HL-60/S4 treated with phorbol 12-myristate 13-acetate at 8.2 ng/mL for 4 days and 3 days (cell line): ENCODE measurements around the gene ARHGEF16.

Experiments
- in situ Hi-C: fragments of 300-500 bp; cut with MboI; formaldehyde crosslinking; loops from 2 replicates; pipeline ENCODE4 v1.15.0; 2022; ENCODE audit warnings: low sequenced_read_pairs

ARHGEF16 gene

DNA sequence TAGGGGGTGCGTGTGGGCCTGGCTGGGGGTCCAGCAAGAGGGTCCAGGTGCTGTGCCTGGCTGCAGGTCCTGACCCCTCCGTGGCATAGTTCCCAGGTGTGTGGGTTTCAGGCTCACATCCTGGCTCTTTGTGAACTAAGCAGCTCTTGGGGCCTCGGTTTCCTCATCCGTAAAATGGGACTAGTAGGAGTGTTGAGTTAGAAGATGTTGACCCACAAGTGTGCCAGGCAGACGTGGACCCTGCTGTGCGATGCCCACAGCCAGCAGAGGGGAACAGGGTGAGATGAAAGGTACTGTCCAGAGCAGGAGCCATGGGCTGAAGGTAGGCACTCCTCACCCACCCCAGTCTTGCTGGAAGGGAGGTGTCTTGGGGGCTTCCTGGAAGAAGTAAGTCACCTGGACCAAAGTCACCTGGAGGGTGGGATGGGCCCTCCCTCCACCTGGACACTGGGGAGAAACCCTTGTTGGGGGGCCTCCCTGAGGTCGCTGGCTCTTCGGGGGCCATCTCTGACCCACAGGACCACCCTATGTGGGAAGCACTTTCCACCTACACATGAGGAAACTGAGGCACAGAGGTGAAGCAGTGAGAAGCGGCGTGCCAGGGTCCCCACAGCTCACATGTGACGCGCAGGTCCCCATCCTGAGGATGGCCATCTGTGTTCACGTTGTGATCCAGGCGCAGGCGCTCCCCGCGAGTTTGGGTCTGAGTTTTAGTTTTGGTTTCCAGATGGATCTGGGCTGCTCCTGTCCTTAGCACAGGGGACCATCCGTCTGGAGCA, 1.4 kb downstream of the ARHGEF16 start:
- in situ Hi-C loops, result no loop called here

DNA sequence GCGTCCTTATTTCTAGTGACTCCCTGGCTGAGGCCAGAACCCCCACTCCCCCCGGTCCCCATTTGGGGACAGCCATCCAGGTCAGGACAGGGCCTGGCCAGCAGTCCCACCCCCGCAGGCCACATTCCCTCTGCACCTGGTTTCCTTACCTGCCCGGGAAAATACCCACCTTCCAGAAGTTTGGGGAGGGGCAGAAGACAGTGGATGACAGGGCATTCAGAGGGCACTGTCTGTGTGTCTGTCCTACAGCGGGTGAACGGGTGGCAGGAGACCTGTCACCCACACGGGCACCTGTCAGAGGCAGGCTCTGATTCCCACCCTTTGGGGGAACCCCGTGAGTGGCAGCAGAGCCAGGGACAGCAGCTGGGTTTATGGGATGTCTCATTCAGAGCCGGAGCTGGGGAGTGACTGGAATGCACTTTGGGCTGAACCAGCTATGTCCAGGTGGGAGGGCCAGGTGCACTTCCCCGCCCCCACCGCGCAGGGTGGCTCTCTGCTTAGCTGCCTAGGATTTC, 2.0 kb downstream of the ARHGEF16 start:
- in situ Hi-C loops, result no loop called here

- in situ Hi-C loops, result no loop called here
Measured at GRCh38 chr1:3456964-3457909, 2.8 kb downstream of the ARHGEF16 start.

DNA sequence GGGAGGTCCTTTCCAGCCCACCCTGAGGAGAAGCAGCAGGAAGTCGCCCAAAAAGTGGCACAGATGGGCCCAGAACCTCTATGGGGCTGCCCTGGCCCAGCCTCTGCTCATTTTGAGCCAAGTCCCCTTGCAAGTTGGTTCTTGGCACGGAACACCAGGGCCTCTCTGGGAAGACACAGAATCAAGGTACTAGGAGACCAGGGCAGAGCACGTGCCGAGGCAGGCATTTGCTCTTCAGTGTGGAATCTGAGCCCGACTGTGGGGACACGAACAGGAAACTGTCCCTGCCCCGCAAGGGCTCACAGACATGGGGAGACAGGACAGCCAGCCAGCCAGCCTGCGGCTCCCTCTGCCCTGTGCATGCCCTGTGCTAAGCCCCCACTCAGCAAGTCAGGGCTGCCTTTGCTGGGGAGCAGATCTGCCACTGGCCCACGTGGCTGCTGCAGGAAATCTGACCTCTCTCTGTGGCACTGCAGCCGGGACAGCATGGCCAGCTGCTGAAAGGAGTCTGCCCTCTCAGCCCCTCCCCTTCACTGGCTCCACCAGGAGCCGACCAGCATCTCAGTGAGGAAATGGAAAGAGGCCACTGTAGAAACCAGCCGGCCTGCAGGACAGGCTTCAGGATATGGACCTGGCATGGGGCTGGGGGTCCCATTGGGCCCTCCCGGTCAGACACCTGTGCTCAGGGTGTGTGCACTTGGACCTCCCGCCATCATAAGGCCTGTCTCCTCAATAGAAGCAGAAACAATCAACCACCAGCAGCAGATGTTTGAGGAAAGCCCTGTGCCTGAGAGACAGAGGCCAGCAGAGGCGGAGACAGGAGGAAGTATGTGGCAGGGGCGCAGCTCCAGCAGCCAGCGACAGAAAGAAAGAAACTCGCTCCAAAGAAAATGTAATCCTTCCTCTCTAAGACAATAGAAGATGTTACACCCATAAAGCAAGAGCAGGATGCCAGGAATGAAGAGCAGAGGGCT, 3.7 kb downstream of the ARHGEF16 start:
- in situ Hi-C loops, result no loop called here

DNA sequence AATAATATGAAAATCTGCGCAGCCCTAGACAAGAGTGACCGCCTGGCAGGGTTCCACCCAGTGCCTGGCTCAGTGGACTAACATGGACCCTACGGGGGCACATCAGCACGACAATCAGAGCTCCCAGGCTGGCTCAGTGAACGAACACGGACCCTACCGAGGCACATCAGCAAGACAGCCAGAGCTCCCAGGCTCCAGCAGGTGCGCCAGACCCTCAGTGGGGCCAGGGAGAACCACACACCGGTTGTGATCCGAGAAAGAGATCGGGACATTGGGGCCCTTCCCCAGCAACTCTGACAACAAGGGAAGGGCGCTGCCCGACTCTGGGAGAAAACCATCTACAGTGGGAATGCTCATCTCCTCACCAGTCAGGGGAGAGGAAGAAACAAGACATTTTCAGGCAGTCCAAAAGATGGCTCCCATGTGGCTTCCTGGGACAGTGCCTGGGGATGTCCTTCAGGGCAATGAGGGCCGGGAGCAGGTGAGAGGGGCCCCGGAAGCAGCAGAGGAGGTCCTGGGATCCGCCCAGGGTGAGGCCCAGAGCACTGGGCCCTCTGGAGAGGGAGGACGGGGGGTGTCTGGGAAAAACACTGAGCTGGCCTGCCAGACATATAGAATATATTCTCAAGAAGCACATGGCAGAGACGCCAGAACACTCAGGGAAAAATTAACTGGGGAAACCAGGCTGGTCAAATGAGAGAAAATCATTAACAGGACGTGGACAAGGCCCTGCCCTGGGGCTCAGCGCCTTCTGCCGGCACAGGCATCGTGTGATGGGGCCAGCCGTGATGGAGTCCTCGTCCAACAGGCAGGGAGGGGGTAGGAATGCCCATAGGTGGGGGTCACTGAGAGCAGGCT, 4.8 kb downstream of the ARHGEF16 start:
- in situ Hi-C loops, result no loop called here

DNA sequence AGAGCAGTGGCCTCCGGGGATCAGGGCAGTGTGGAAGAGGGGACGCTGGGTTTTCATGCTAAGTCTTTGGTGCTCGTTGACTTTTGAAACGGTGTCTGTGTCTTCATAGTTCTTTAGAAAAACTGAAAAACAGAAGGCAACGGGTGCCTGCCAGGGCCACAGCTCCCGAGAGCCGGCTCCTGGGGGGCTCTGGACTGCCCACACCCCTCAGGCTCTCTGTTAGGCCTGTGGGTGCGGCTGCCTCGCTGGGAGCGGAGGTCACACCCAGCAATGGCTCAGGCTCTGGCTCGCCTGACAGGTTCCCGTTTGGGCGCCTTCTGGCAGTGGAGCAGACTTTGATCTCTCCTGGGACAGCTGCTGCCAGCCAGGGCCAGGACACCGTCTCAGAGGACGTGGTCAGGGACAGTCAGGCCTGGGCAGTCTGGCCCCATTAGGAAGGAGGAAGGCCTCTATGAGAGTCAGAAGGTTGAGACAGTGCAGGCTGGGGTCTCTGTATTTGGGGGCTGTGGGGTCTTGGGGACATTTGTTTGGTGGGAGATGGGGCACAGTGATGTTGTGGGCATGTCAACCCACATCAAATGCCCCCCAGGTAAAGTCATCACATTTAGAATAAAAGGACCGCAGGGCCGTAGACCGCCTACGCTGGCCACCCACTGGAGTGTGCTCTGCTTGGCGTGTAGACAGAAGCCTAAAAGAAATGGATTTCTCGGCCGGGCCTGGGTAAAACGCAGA, 5.6 kb downstream of the ARHGEF16 start:
- in situ Hi-C loops, result no loop called here

DNA sequence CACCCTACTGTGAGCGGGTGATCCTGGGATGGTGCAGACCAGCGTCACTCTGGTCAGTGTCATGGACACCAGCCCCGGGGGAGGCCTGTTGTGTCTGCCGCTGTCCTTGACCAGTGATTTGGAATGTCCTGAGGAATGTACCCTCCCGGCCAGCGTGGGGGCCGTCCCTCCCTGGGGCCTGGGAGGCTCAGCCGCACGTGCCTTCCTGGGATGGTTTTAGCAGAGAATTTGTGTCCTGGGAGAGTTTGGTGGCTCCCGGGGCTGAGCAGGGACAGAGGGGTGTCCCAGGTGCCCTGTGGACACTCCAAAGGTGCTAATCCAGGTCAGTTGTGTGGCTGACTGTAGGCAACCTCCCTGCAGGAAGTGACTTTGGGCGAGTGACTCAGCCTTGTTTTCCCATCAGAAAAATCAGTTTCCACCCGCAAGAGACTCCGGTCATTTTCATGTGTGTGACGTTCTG, 6.2 kb downstream of the ARHGEF16 start:
- in situ Hi-C loops, result no loop called here

DNA sequence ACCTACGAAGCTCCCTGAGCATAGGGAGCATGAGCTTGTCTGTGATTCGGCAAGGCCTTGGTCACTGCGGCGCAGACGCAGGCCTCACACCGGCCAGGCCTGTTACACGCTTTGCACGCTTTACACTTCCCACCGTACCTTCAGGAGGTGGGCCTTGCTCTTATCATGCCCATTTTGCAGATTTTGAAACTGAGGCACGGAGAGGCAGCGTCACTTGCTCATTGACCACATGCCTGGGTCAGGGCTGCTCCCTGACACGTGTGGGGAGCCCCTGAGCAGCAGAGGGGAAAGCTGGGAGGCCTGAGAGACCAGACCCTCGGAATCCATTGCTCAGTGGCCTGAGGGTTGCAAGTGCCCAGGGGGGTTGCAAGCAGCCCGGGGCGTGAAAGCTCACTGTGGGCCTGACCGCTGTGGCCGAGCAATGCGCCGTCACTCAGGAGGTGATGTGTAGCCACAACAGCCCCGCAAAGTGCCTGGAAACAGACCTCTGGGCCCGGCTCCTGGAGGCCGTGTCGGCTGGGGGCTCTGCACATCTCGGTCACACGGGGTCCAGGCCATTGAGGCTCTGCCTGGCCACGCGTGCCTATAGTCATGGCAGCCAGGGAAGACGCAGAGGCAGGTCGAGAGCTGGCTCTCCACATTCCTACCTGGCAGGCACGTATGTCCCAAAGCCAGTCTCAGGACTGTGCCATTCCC, 6.9 kb downstream of the ARHGEF16 start:
- in situ Hi-C loops, result no loop called here

DNA sequence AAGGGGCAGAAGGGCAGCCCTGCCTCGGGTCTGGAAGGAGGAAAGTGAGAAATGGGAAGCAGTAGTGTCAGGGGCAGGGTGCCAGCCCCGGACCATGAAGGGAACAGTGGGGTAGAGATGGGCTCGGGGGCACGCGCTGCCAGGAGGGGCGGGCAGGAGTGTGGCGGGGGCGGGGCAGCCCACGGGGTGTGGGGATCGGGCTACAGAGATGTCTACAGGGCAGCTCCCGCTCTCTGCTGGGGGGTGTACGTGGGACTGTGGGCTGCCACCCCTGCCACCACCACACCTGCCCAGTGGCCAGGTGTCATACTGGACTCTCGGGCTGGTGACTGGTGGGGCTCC, 7.4 kb downstream of the ARHGEF16 start:
- in situ Hi-C loops, result no loop called here

GRCh38 chr1:3462356-3463012, 8.0 kb downstream of the ARHGEF16 start:
- in situ Hi-C loops, result no loop called here

GRCh38 chr1:3463013-3463385, 8.5 kb downstream of the ARHGEF16 start:
- in situ Hi-C loops, result no loop called here

DNA sequence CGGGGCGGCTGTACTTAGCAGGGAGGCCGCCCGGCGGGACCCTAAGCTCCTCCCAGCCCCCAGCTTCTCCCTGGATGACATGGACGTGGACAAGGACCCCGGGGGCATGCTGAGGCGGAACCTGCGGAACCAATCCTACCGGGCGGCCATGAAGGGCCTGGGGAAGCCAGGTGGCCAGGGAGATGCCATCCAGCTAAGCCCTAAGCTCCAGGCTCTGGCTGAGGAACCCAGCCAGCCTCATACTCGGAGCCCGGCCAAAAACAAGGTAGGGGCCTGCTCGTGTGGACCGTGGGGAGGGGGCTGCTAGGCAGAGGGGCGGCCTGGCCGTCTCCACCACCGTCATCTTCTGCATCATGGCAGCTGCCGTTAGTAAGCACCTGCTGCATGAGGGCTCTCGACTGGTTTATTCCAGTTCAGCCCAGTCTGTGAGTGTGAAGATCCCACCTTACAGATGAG, 9.0 kb downstream of the ARHGEF16 start:
- in situ Hi-C loops, result no loop called here

GRCh38 chr1:3463891-3464648, 9.6 kb downstream of the ARHGEF16 start:
- in situ Hi-C loops, result no loop called here

GRCh38 chr1:3464649-3465025, 10.2 kb downstream of the ARHGEF16 start:
- in situ Hi-C loops, result no loop called here

GRCh38 chr1:3465091-3465934, 10.8 kb downstream of the ARHGEF16 start:
- in situ Hi-C loops, result no loop called here

GRCh38 chr1:3465935-3466321, 11.5 kb downstream of the ARHGEF16 start:
- in situ Hi-C loops, result no loop called here
